Measurements from ENCODE around the gene KCNK6. TPM values are rescaled to one million over a fixed set of nuclear protein-coding genes. Genes with fewer than 3 reads are reported as not detected.

Gene KCNK6
- total RNA-seq, 1 donor from 2014 or later: 0.92 TPM

GRCh38 chr19:38304352-38304865 is 15.2 kb upstream of the KCNK6 start:
- Histone ChIP-seq H3K4me3 (peak overlapping the region; percentile 26), H3F3A (ENCODE audit: low read depth) (peaks cover 15% of the 10 kb centered on the region), H4K20me1 (ENCODE audit: low read depth) (peaks cover 3% of the 10 kb centered on the region), H2AFZ (replicated peaks) (no peak overlapping the region), H3K79me2 (ENCODE audit: low read depth) (no peaks in the 10 kb centered on the region), H3K27me3 (peaks cover 17% of the 10 kb centered on the region), H3K36me3 (no peaks in the 10 kb centered on the region), H3K9me3 (ENCODE audit: low read depth) (no peaks in the 10 kb centered on the region), H3K27ac (no peak overlapping the region), H3K4me2 (peak overlapping the region; percentile 69), H3K9ac (no peak overlapping the region), H3K4me1 (peaks cover 5% of the 10 kb centered on the region)
- Mint-ChIP-seq H3K27me3 (ENCODE audit: insufficient read depth, low read depth) (peaks cover 4% of the 10 kb centered on the region), H3K9me3 (no peaks in the 10 kb centered on the region), H3K36me3 (no peaks in the 10 kb centered on the region), H3K27ac (no peak overlapping the region), H3K4me1 (peaks cover 5% of the 10 kb centered on the region), H3K4me3 (no peak overlapping the region)
- DNase-seq (ENCODE audit: low spot score): no peak
- no peak for TF ChIP-seq EZH2phosphoT487 (IDR thresholded peaks at IDR 0.05)
- TF ChIP-seq CTCF (IDR thresholded peaks at IDR 0.05): no peak
- TF ChIP-seq EZH2 (IDR thresholded peaks at IDR 0.05): no peak

- peaks cover 5% of the 10 kb centered on the region for H3K4me1 ChIP-seq
- no peak overlapping the region for H3K9ac ChIP-seq
- H3F3A ChIP-seq (ENCODE audit: low read depth): peaks cover 15% of the 10 kb centered on the region
- H3K36me3 ChIP-seq: no peaks in the 10 kb centered on the region
- Mint-ChIP-seq H3K9me3 (no peaks in the 10 kb centered on the region), H3K4me3 (no peak overlapping the region), H3K4me1 (peaks cover 5% of the 10 kb centered on the region), H3K27ac (no peak overlapping the region), H3K36me3 (no peaks in the 10 kb centered on the region), H3K27me3 (ENCODE audit: insufficient read depth, low read depth) (peaks cover 4% of the 10 kb centered on the region)
- no peak overlapping the region for H3K27ac ChIP-seq
- H4K20me1 ChIP-seq (ENCODE audit: low read depth): peaks cover 3% of the 10 kb centered on the region
- peak overlapping the region; percentile 69 for H3K4me2 ChIP-seq
- no peaks in the 10 kb centered on the region for H3K79me2 ChIP-seq (ENCODE audit: low read depth)
- peak overlapping the region; percentile 26 for H3K4me3 ChIP-seq
- H2AFZ ChIP-seq (replicated peaks): no peak overlapping the region
- peaks cover 17% of the 10 kb centered on the region for H3K27me3 ChIP-seq
- no peaks in the 10 kb centered on the region for H3K9me3 ChIP-seq (ENCODE audit: low read depth)
- no peak for TF ChIP-seq CTCF (IDR thresholded peaks at IDR 0.05)
- DNase-seq (ENCODE audit: low spot score): peak; percentile 96
These were observed 14.7 kb upstream of the KCNK6 start for GRCh38 chr19:38304866-38305429.

GRCh38 chr19:38306236-38306635 is 13.4 kb upstream of the KCNK6 start:
- Histone ChIP-seq H3F3A (ENCODE audit: low read depth) (peaks cover 15% of the 10 kb centered on the region), H3K27me3 (peaks cover 17% of the 10 kb centered on the region), H4K20me1 (ENCODE audit: low read depth) (peaks cover 3% of the 10 kb centered on the region), H3K36me3 (no peaks in the 10 kb centered on the region), H3K79me2 (ENCODE audit: low read depth) (no peaks in the 10 kb centered on the region), H3K4me3 (no peak overlapping the region), H3K9ac (no peak overlapping the region), H3K4me1 (peaks cover 5% of the 10 kb centered on the region), H3K9me3 (ENCODE audit: low read depth) (no peaks in the 10 kb centered on the region), H3K4me2 (no peak overlapping the region), H3K27ac (no peak overlapping the region), H2AFZ (replicated peaks) (no peak overlapping the region)
- Mint-ChIP-seq H3K36me3 (peaks cover 2% of the 10 kb centered on the region), H3K4me3 (no peak overlapping the region), H3K27ac (no peak overlapping the region), H3K27me3 (ENCODE audit: insufficient read depth, low read depth) (peaks cover 4% of the 10 kb centered on the region), H3K4me1 (no peaks in the 10 kb centered on the region), H3K9me3 (no peaks in the 10 kb centered on the region)
- no peak for TF ChIP-seq CTCF (IDR thresholded peaks at IDR 0.05)
- TF ChIP-seq EZH2phosphoT487 (IDR thresholded peaks at IDR 0.05): no peak
- no peak for TF ChIP-seq EZH2 (IDR thresholded peaks at IDR 0.05)
- no peak for DNase-seq (ENCODE audit: low spot score)

Measured in neural progenitor cell (in vitro differentiated cells).